Dedifferentiated amniotic fluid mesenchymal stem cell (primary cell): Measurements from ENCODE around the gene NHSL2.
"Not testable (repeated sequence)": the region's sequence is repeated elsewhere in the genome, so short reads cannot be mapped to it uniquely, and the experiment has no call there.

Source experiments
- DNase-seq: peaks from one replicate; pipeline ENCODE4 v3.0.0-alpha.2; 2016; ENCODE audit errors: extremely low spot score

NHSL2 gene

GRCh38 chrX:71910643-71910985, at the start of gene NHSL2:
NHSL2 (plus strand) TSS chrX:71910845.
- DNase-seq, result no peak

DNA sequence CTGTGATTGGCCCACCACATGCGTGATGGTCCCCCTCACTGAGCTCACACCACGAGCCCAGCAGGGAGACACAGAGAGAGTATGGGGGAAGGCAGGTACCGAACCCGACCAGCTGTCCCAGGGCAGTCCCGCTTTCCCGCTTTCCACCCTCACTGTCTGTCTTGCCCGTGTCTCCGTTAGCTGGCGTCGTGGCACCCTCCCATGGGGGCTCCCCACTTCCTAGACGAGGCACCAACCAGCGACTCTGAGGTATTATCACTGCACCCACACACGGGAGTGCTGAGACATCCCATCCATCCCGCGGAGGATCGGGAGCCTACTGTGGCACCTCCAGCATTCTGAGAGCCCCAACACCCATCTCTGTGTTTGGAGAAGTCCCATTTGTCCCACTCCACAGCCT, 43.0 kb upstream of the NHSL2 start:
- no peak for DNase-seq

DNA sequence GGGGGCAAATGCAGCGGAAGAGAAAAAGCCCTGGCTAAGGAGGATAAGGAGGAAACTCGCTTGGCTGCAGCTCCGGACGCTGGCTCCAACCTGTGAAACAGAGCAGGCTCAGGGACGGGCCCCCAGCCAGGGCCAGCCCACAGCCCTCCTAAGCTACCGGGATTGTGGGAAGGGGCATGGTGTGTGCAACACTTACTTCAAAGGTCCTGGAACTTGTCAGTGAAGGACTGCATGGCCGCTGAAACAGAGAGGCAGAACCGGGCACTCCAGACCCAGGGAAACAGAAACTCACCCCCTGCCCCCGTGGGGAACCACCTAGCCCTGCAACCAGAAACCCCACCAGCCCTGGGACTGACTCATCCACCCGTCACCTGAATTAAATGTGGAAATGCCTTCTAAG, 41.1 kb upstream of the NHSL2 start:
- DNase-seq, result not testable (repeated sequence)

- no peak for DNase-seq
Measured at GRCh38 chrX:71870208-71871098, 40.2 kb upstream of the NHSL2 start.

DNA sequence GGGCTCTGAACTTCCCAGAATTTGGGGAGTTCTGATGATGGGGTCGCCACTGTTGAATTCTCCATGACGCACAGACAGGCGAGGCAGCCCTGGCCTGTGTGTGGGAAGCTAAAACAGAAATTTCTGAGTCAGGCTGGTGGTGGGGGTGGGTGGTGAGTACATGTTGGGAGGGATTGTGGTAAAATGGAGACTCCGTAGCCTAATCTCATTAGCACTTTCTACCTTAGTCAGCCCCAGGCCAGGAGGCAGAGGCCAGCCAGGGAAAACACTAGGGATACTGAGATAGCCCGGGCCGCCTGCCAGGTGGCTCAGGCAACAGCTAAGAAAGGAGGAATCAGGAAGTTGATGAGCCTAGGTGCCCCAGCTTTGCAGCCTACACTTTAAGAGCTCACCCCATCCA, 39.3 kb upstream of the NHSL2 start:
- DNase-seq, result no peak

- no peak for DNase-seq
Measured at GRCh38 chrX:71872542-71873458, 37.8 kb upstream of the NHSL2 start.

GRCh38 chrX:71873459-71873833, 37.2 kb upstream of the NHSL2 start:
- DNase-seq, result no peak

GRCh38 chrX:71876841-71877240, 33.8 kb upstream of the NHSL2 start:
- not testable (repeated sequence) for DNase-seq

GRCh38 chrX:71885099-71885498, 25.5 kb upstream of the NHSL2 start:
- no peak for DNase-seq

GRCh38 chrX:71895607-71896006, 15.0 kb upstream of the NHSL2 start:
- no peak for DNase-seq

GRCh38 chrX:71906144-71906543, 4.5 kb upstream of the NHSL2 start:
- no peak for DNase-seq

- no peak for DNase-seq
Measured at GRCh38 chrX:71908387-71908786, 2.3 kb upstream of the NHSL2 start.

DNA sequence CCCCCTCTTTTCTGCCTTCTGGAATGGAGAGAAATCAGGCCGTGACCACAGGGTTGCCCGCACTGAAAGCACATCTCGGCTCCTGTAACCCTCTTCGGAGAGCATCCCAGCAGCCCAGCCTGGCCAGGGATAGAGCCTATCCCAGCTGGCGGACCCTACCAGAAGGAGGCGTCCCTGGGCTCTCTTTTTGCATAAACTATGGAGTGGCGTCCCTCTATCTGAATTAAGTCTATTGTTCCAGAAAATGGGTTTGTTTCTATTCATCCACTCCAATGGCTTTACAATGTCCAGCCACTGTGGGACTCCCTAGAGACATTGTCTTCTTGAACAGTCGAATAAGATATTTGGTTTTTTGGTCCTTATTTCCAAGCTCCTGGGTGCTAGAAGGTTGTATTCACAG, 689 bp upstream of the NHSL2 start:
- no peak for DNase-seq

GRCh38 chrX:71910986-71911730, 513 bp downstream of the NHSL2 start:
- DNase-seq, result no peak

DNA sequence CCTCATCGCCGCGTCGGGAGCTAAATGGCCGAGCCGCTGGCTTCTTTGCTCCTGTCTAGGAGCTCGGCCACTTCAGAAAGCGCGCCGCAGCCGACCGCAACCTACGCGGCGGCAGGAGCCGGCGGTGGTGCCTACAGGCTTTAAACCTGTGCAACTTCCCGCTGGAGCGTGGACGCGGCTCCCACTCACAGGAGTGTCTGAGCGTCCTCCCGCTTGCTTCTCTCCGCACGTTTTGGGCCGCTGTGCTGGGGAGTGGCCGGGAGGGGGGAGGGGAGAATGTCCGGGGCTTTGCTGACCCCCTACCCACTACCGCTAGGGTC, 1.0 kb downstream of the NHSL2 start:
- DNase-seq, result no peak

GRCh38 chrX:71912156-71912555, 1.5 kb downstream of the NHSL2 start:
- no peak for DNase-seq

DNA sequence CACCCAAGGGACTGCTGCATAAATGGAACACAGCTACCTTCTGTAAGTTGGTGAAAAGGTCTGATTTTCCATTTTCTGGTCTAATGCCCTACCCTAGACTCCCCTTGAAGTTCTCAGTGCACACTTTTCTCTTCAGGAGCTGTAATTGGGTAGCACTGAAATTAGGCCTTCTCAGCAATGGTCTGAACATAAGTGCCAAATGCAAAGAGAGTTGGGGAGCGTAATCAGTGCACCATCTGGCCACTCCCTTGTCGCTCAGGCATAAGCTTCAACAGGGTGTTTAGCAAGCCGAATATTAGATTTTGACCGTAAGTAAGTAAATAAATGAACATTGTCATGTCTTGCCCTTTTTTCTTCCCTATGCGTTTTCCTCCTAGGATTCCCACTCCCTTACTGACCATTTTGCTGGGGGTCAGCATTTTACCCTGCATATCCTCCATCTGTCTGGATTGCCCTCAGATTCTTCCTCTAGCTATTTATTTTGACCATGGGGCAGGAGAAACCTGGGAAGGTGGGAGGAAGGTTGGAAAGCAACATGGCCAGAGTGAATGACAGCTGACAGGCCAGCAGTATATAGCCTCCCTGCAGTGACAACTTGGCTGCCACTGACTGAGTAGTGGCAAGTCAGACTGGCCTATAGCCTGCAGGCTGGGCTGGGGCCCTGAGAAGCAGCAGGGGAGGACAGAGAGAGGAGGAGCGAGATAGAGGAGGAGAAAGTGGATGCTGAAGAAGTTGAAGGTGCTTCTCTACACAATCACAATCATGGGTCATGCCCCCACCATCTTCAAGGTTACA, 2.7 kb downstream of the NHSL2 start:
- DNase-seq, result no peak

- DNase-seq, result no peak
Measured at GRCh38 chrX:71917621-71918343, 7.1 kb downstream of the NHSL2 start.

DNA sequence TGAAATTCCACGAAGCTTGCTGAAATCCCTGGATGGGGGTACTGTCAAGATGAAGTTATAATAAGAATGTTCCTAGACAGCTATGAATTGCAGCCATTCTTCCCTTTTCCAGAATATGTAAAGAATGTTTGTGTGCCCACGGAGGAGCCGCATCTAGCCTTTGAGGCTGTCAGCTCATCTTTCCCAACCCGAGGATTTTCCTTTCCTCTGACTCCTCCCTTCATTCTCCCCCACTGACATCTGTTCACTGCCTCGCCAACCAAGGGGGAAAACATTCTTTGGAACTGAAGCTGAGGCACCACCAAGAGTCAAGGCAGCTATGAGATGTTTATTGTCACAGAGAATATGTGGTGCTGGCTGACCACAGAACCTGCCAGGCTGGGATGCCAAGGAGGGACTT, 8.8 kb downstream of the NHSL2 start:
- no peak for DNase-seq

DNA sequence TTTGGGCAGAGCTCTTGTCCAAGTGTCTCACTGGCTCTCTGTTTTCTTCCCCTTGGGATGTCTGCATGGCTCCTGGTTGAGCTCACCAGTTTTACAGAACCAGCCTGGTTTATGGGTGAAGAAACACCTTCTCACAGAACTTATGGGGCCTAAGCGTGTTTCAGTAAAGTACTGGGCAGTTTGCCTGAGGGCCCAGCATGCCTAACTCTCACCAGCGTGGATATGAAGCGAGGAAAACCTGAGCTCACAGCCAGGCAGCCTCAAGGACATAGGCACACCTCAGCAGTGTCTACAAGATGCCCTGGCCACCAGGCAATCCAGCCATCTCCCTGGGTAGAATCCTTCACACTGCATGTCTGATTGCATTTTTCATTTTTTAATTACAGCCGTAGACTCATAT, 9.2 kb downstream of the NHSL2 start:
- no peak for DNase-seq

DNA sequence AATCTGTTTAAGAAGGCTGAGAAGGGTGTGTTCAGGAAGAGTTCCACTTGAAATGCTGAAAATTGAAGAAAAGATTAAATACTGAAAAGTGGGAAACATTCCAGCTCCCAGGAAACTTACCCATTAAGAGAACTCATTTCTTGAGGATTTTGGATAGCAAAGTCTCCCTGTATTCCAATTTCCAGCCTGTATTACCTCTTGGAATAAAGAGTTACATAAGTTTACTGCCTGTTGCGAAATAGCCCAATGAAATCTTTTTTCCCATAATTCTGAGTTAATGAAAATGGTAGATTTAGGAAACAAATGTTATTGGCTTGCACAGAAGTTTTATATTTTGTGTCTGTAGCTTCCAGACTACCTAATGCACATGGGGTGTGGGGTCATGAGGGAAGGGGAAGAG, 12.0 kb downstream of the NHSL2 start:
- no peak for DNase-seq
